Activated CD4-positive, alpha-beta memory T cell treated with anti-CD3 and anti-CD28 coated beads for 36 hours (primary cell): Measurements from ENCODE around the gene KIF2A. TPM values are rescaled to one million over a fixed set of nuclear protein-coding genes. Genes with fewer than 3 reads are reported as not detected.

ENCODE experiments used
- CTCF ChIA-PET: fragments of 350-600 bp; sonication (Branson Sonifier 250); formaldehyde crosslinking; loops from one replicate; lab custom pipeline; 2021; ENCODE audit warnings: antibody characterized with exemption, inconsistent platforms; lab: Charles Lee
- POLR2A ChIA-PET: fragments of 350-600 bp; sonication (Branson Sonifier 250); formaldehyde crosslinking; loops from one replicate; lab custom pipeline; 2021; ENCODE audit warnings: antibody characterized with exemption; lab: Charles Lee
- DNase-seq: peaks from one replicate; pipeline ENCODE4 v3.0.0-alpha.2; 2020
- H3K27ac Mint-ChIP-seq: one replicate; pipeline ENCODE4 v1.8.0; 2021; ENCODE audit warnings: mixed read lengths
- H3K27me3 Mint-ChIP-seq: one replicate; pipeline ENCODE4 v1.8.0; 2021; ENCODE audit warnings: mixed read lengths
- H3K36me3 Mint-ChIP-seq: one replicate; pipeline ENCODE4 v1.8.0; 2021; ENCODE audit warnings: mixed read lengths
- H3K4me1 Mint-ChIP-seq: one replicate; pipeline ENCODE4 v1.8.0; 2021; ENCODE audit warnings: low read depth, mixed read lengths
- H3K4me3 Mint-ChIP-seq: one replicate; pipeline ENCODE4 v1.8.0; 2021; ENCODE audit warnings: mild to moderate bottlenecking, mixed read lengths
- H3K9me3 Mint-ChIP-seq: one replicate; pipeline ENCODE4 v1.8.0; 2021; ENCODE audit warnings: mixed read lengths
- intact Hi-C: fragments of 100-400 bp; cut with micrococcal nuclease; formaldehyde crosslinking; loops from one replicate; pipeline ENCODE4 v1.15.1; 2023
- total RNA-seq, 2 experiments: library from RNA; stranded (reverse); gene quantifications; one replicate each; pipeline ENCODE4 v1.2.3, GENCODE V29; 2021

KIF2A gene
- total RNA-seq: 100 to 1,000 TPM; 209 TPM

- H3K27me3 Mint-ChIP-seq: no peaks in the 10 kb centered on the region
- peak within 1 kb of the TSS; percentile 98 for H3K27ac Mint-ChIP-seq
- ChIA-PET POLR2A (interaction anchor here (0.7 to 2.1 kb wide), 18 partner anchors 8 to 108 kb away, joined by 3 to 38 read pairs (median 4); partner anchors contain the start of gene DIMT1), CTCF (interaction anchor here (0.8 to 2.1 kb wide), 11 partner anchors 9 to 100 kb away, joined by 3 to 12 read pairs (median 5); partner anchors contain the start of gene DIMT1)
- peak; percentile 96 for DNase-seq
- intact Hi-C loops: loop anchor here (1.0 to 5.0 kb wide), 7 partner anchors 21 to 974 kb away; partner anchors contain the start of genes DIMT1, IPO11 and ZSWIM6
- no peaks in the 10 kb centered on the region for H3K9me3 Mint-ChIP-seq
- peaks cover 31% of the 10 kb centered on the region for H3K36me3 Mint-ChIP-seq
- H3K4me3 Mint-ChIP-seq: peak within 1 kb of the TSS; percentile 98
- H3K4me1 Mint-ChIP-seq: peaks cover 48% of the 10 kb centered on the region
These were observed at the start of gene KIF2A for GRCh38 chr5:62305715-62306322. Gene KIF2A, plus strand, starts transcription at chr5:62306206. Its CDS starts 267 bp downstream, at chr5:62306473.

GRCh38 chr5:62257020-62257367 lies 49.0 kb upstream of the KIF2A start:
- Mint-ChIP-seq H3K27me3 (no peaks in the 10 kb centered on the region), H3K27ac (peak overlapping the region; percentile 74), H3K4me3 (peak overlapping the region; percentile 17), H3K4me1 (peaks cover 57% of the 10 kb centered on the region), H3K9me3 (peaks cover 10% of the 10 kb centered on the region), H3K36me3 (peaks cover 4% of the 10 kb centered on the region)
- POLR2A ChIA-PET: interaction anchor here (1.0 kb wide), 1 partner anchor 147 kb away, joined by 3 read pairs; the partner anchor contains the start of gene DIMT1
- DNase-seq: no peak
- intact Hi-C loops: loop anchor here (2.0 kb wide), 1 partner anchor 50 kb away; the partner anchor contains the start of gene KIF2A
- CTCF ChIA-PET: no interaction called here

- H3K9me3 Mint-ChIP-seq: no peaks in the 10 kb centered on the region
- ChIA-PET CTCF (interaction anchor here (0.6 kb wide), 2 partner anchors 35 to 492 kb away, joined by 3 read pairs; no protein-coding TSS in a partner anchor), POLR2A (interaction anchor here (1.1 kb wide), 2 partner anchors 9 to 47 kb away, joined by 3 to 4 read pairs; partner anchors contain the start of gene KIF2A)
- no peak overlapping the region for H3K4me3 Mint-ChIP-seq
- no peaks in the 10 kb centered on the region for H3K27me3 Mint-ChIP-seq
- no peak overlapping the region for H3K27ac Mint-ChIP-seq
- no peak for DNase-seq
- no peaks in the 10 kb centered on the region for H3K36me3 Mint-ChIP-seq
- H3K4me1 Mint-ChIP-seq: peaks cover 51% of the 10 kb centered on the region
- intact Hi-C loops: no loop called here
These were observed 47.4 kb upstream of the KIF2A start for GRCh38 chr5:62258654-62259053.

- Mint-ChIP-seq H3K4me3 (no peak overlapping the region), H3K4me1 (peaks cover 49% of the 10 kb centered on the region), H3K9me3 (no peaks in the 10 kb centered on the region), H3K27me3 (no peaks in the 10 kb centered on the region), H3K36me3 (no peaks in the 10 kb centered on the region), H3K27ac (no peak overlapping the region)
- ChIA-PET CTCF (no interaction called here), POLR2A (interaction anchor here (0.6 kb wide), 1 partner anchor 109 kb away, joined by 4 read pairs; no protein-coding TSS in a partner anchor)
- intact Hi-C loops: no loop called here
- no peak for DNase-seq
These were observed 46.2 kb upstream of the KIF2A start for GRCh38 chr5:62259699-62260250.

GRCh38 chr5:62260513-62260912 lies 45.5 kb upstream of the KIF2A start:
- ChIA-PET CTCF (no interaction called here), POLR2A (interaction anchor here (0.6 kb wide), 1 partner anchor 108 kb away, joined by 4 read pairs; no protein-coding TSS in a partner anchor)
- H3K27me3 Mint-ChIP-seq: no peaks in the 10 kb centered on the region
- H3K36me3 Mint-ChIP-seq: no peaks in the 10 kb centered on the region
- H3K4me1 Mint-ChIP-seq: peaks cover 43% of the 10 kb centered on the region
- no peak for DNase-seq
- intact Hi-C loops: no loop called here
- H3K27ac Mint-ChIP-seq: no peak overlapping the region
- no peak overlapping the region for H3K4me3 Mint-ChIP-seq
- H3K9me3 Mint-ChIP-seq: no peaks in the 10 kb centered on the region

GRCh38 chr5:62263401-62263800 lies 42.6 kb upstream of the KIF2A start:
- no peak overlapping the region for H3K27ac Mint-ChIP-seq
- no peaks in the 10 kb centered on the region for H3K9me3 Mint-ChIP-seq
- no peak overlapping the region for H3K4me3 Mint-ChIP-seq
- POLR2A ChIA-PET: no interaction called here
- DNase-seq: no peak
- H3K27me3 Mint-ChIP-seq: no peaks in the 10 kb centered on the region
- intact Hi-C loops: no loop called here
- CTCF ChIA-PET: interaction anchor here (0.5 kb wide), 1 partner anchor 74 kb away, joined by 3 read pairs; no protein-coding TSS in a partner anchor
- no peaks in the 10 kb centered on the region for H3K36me3 Mint-ChIP-seq
- peaks cover 35% of the 10 kb centered on the region for H3K4me1 Mint-ChIP-seq

- CTCF ChIA-PET: no interaction called here
These were observed 40.3 kb upstream of the KIF2A start for GRCh38 chr5:62265648-62266112.

GRCh38 chr5:62266573-62266972 lies 39.4 kb upstream of the KIF2A start:
- intact Hi-C loops: no loop called here
- CTCF ChIA-PET: no interaction called here

More at GRCh38 chr5:62265648-62266112, 40.3 kb upstream of the KIF2A start:
- POLR2A ChIA-PET: no interaction called here
- H3K36me3 Mint-ChIP-seq: no peaks in the 10 kb centered on the region
- intact Hi-C loops: no loop called here
- peaks cover 24% of the 10 kb centered on the region for H3K4me1 Mint-ChIP-seq
- H3K9me3 Mint-ChIP-seq: no peaks in the 10 kb centered on the region
- H3K27me3 Mint-ChIP-seq: no peaks in the 10 kb centered on the region
- no peak overlapping the region for H3K27ac Mint-ChIP-seq
- DNase-seq: no peak
- H3K4me3 Mint-ChIP-seq: no peak overlapping the region

GRCh38 chr5:62268234-62268633 lies 37.8 kb upstream of the KIF2A start:
- intact Hi-C loops: loop anchor here (1.0 kb wide), 3 partner anchors 9 to 17 kb away; no protein-coding TSS in a partner anchor
- no peak for DNase-seq
- Mint-ChIP-seq H3K4me1 (peaks cover 17% of the 10 kb centered on the region), H3K4me3 (no peak overlapping the region), H3K27ac (peak overlapping the region; percentile 15), H3K27me3 (no peaks in the 10 kb centered on the region), H3K36me3 (no peaks in the 10 kb centered on the region), H3K9me3 (no peaks in the 10 kb centered on the region)
- ChIA-PET POLR2A (interaction anchor here (0.8 to 1.6 kb wide), 3 partner anchors 9 to 37 kb away, joined by 3 to 8 read pairs (median 3); no protein-coding TSS in a partner anchor), CTCF (interaction anchor here (1.0 to 1.3 kb wide), 2 partner anchors 17 to 44 kb away, joined by 3 read pairs; no protein-coding TSS in a partner anchor)

More at GRCh38 chr5:62266573-62266972, 39.4 kb upstream of the KIF2A start:
- no peaks in the 10 kb centered on the region for H3K9me3 Mint-ChIP-seq
- H3K27ac Mint-ChIP-seq: no peak overlapping the region
- no peaks in the 10 kb centered on the region for H3K27me3 Mint-ChIP-seq
- POLR2A ChIA-PET: no interaction called here
- H3K4me1 Mint-ChIP-seq: peaks cover 18% of the 10 kb centered on the region
- no peaks in the 10 kb centered on the region for H3K36me3 Mint-ChIP-seq
- H3K4me3 Mint-ChIP-seq: no peak overlapping the region
- DNase-seq: no peak

GRCh38 chr5:62268792-62269191 lies 37.2 kb upstream of the KIF2A start:
- ChIA-PET POLR2A (interaction anchor here (1.2 to 1.6 kb wide), 2 partner anchors 16 to 37 kb away, joined by 3 to 8 read pairs; no protein-coding TSS in a partner anchor), CTCF (interaction anchor here (1.3 kb wide), 1 partner anchor 45 kb away, joined by 3 read pairs; no protein-coding TSS in a partner anchor)
- Mint-ChIP-seq H3K9me3 (no peaks in the 10 kb centered on the region), H3K27ac (no peak overlapping the region), H3K27me3 (no peaks in the 10 kb centered on the region), H3K36me3 (no peaks in the 10 kb centered on the region), H3K4me1 (peaks cover 17% of the 10 kb centered on the region), H3K4me3 (no peak overlapping the region)
- intact Hi-C loops: loop anchor here (1.0 kb wide), 3 partner anchors 9 to 17 kb away; no protein-coding TSS in a partner anchor
- DNase-seq: no peak

GRCh38 chr5:62271370-62271769 lies 34.6 kb upstream of the KIF2A start:
- POLR2A ChIA-PET: no interaction called here
- Mint-ChIP-seq H3K4me3 (no peak overlapping the region), H3K27ac (no peak overlapping the region), H3K4me1 (peaks cover 17% of the 10 kb centered on the region), H3K36me3 (no peaks in the 10 kb centered on the region), H3K9me3 (no peaks in the 10 kb centered on the region), H3K27me3 (no peaks in the 10 kb centered on the region)
- no peak for DNase-seq
- intact Hi-C loops: no loop called here
- CTCF ChIA-PET: no interaction called here

GRCh38 chr5:62271870-62272269 lies 34.1 kb upstream of the KIF2A start:
- ChIA-PET POLR2A (no interaction called here), CTCF (no interaction called here)
- peaks cover 19% of the 10 kb centered on the region for H3K4me1 Mint-ChIP-seq
- H3K4me3 Mint-ChIP-seq: no peak overlapping the region
- H3K9me3 Mint-ChIP-seq: no peaks in the 10 kb centered on the region
- no peaks in the 10 kb centered on the region for H3K27me3 Mint-ChIP-seq
- no peaks in the 10 kb centered on the region for H3K36me3 Mint-ChIP-seq
- no peak for DNase-seq
- intact Hi-C loops: no loop called here
- H3K27ac Mint-ChIP-seq: no peak overlapping the region
